PC-9 (cell line): ENCODE data around the gene KIFBP. TPM values are rescaled to one million over a fixed set of nuclear protein-coding genes. Genes with fewer than 3 reads are reported as not detected.
A peak's percentile ranks its signal among the peaks of the same experiment; 100 is the strongest.
"Not testable (repeated sequence)": the region's sequence is repeated elsewhere in the genome, so short reads cannot be mapped to it uniquely, and the experiment has no call there.

Experiments used
- BruUV-seq: library from RNA; stranded (reverse); fragments of 400-500 nt; replicated peaks from 2 replicates; lab custom pipeline; 2021; lab: Mats Ljungman, UMichigan
- CTCF ChIA-PET: fragments of 300-600 bp; sonication (Branson Sonifier 250); formaldehyde crosslinking; loops from one replicate; lab custom pipeline; 2022; ENCODE audit warnings: antibody characterized with exemption; lab: Charles Lee
- POLR2A ChIA-PET: fragments of 300-600 bp; sonication (Branson Sonifier 250); formaldehyde crosslinking; loops from one replicate; lab custom pipeline; 2022; ENCODE audit warnings: antibody characterized with exemption; ENCODE audit not compliant: unreplicated experiment; lab: Charles Lee
- DNase-seq, 2 experiments: peaks; one replicate each; pipeline versions ENCODE4 v3.0.0 to v3.0.0-alpha.2; 2015 to 2022; ENCODE audit warnings: mixed read lengths in 1 of 2
- H2AFZ ChIP-seq: fragments of 200-600 bp; sonication (generic); 2 replicates; pipeline ENCODE4 v1.8.1; 2017; ENCODE audit warnings: antibody characterized with exemption
- H3F3A ChIP-seq: fragments of 200-600 bp; sonication (generic); 2 replicates; pipeline ENCODE4 v1.8.1; 2017; ENCODE audit warnings: antibody characterized with exemption, mild to moderate bottlenecking, low read depth; ENCODE audit not compliant: insufficient read depth
- H3K27ac ChIP-seq: fragments of 200-600 bp; sonication (generic); 2 replicates; pipeline ENCODE4 v1.6.1; 2016; ENCODE audit warnings: mixed run types
- H3K27me3 ChIP-seq: fragments of 200-600 bp; sonication (generic); 2 replicates; pipeline ENCODE4 v1.6.1; 2016; ENCODE audit warnings: low read depth, mixed run types; ENCODE audit not compliant: insufficient read depth
- H3K36me3 ChIP-seq: fragments of 200-600 bp; sonication (generic); 2 replicates; pipeline ENCODE4 v1.6.1; 2016; ENCODE audit warnings: low read depth, mixed run types
- H3K4me1 ChIP-seq: fragments of 200-600 bp; sonication (generic); replicated peaks from 2 replicates; pipeline ENCODE4 v1.6.1; 2016; ENCODE audit warnings: mixed run types; ENCODE audit not compliant: insufficient read depth
- H3K4me2 ChIP-seq: fragments of 200-600 bp; sonication (generic); 2 replicates; pipeline ENCODE4 v1.6.1; 2017; ENCODE audit warnings: mixed run types
- H3K4me3 ChIP-seq: fragments of 200-600 bp; sonication (generic); 2 replicates; pipeline ENCODE4 v1.6.1; 2016; ENCODE audit warnings: mixed run types
- H3K79me2 ChIP-seq: fragments of 200-600 bp; sonication (generic); 2 replicates; pipeline ENCODE4 v1.6.1; 2017; ENCODE audit warnings: low read depth, mixed run types
- H3K9me2 ChIP-seq: fragments of 200-600 bp; sonication (generic); 2 replicates; pipeline ENCODE4 v1.8.1; 2017; ENCODE audit warnings: mild to moderate bottlenecking; ENCODE audit not compliant: insufficient read depth
- H3K9me3 ChIP-seq: fragments of 200-600 bp; sonication (generic); 2 replicates; pipeline ENCODE4 v1.8.1; 2016; ENCODE audit warnings: low read depth; ENCODE audit not compliant: insufficient read depth
- H4K20me1 ChIP-seq: fragments of 200-600 bp; sonication (generic); 2 replicates; pipeline ENCODE4 v1.8.1; 2017; ENCODE audit not compliant: insufficient read depth
- CTCF ChIP-seq: fragments of 200-600 bp; sonication (generic); conservative IDR thresholded peaks from 2 replicates; pipeline ENCODE4 v1.6.1; 2017; ENCODE audit warnings: mixed run types, antibody characterized with exemption, mild to moderate bottlenecking, moderate library complexity
- EZH2 ChIP-seq: fragments of 200-600 bp; sonication (generic); IDR thresholded peaks from 2 replicates; pipeline ENCODE4 v1.8.0; 2017; ENCODE audit warnings: antibody characterized with exemption, low read depth
- intact Hi-C: fragments of 100-400 bp; cut with micrococcal nuclease; formaldehyde crosslinking; loops from one replicate; pipeline ENCODE4 v1.10.0; 2022; ENCODE audit not compliant: unreplicated experiment
- total RNA-seq: library from RNA; stranded (reverse); gene quantifications from 2 replicates; pipeline ENCODE4 v1.2.3, GENCODE V29; 2021

Gene KIFBP
- total RNA-seq, 1 experiment from 2014 or later = 30.1 TPM

- BruUV-seq = no TSS peak
- H2AFZ ChIP-seq = no peak overlapping the region
- peaks cover 66% of the 10 kb centered on the region for H3F3A ChIP-seq
- no peak overlapping the region for H3K27ac ChIP-seq
- H3K27me3 ChIP-seq = no peaks in the 10 kb centered on the region
- intact Hi-C loops = loop anchor here (5.0 kb wide), 1 partner anchor 433 kb away; the partner anchor contains the start of gene SLC25A16
- peaks cover 71% of the 10 kb centered on the region for H3K36me3 ChIP-seq
- peak overlapping the region; percentile 90; the same call in 1 of the 2 replicates for H3K4me2 ChIP-seq
- H3K9me3 ChIP-seq = no peaks in the 10 kb centered on the region
- no peaks in the 10 kb centered on the region; the same call in 1 of the 2 replicates for H3K9me2 ChIP-seq
- no peak overlapping the region for H3K4me3 ChIP-seq
- peaks cover 76% of the 10 kb centered on the region for H4K20me1 ChIP-seq
- H3K79me2 ChIP-seq = peaks cover 86% of the 10 kb centered on the region
- H3K4me1 ChIP-seq = peaks cover 24% of the 10 kb centered on the region
- no peak for DNase-seq
- ChIA-PET CTCF (no interaction called here), POLR2A (interaction anchor here (0.7 kb wide), 1 partner anchor 501 kb away, joined by 10 read pairs; no protein-coding TSS in a partner anchor)
- TF ChIP-seq CTCF = no peak
- no peak for TF ChIP-seq EZH2
These were observed 28.7 kb upstream of the KIFBP start for GRCh38 chr10:68959695-68960527.

DNA sequence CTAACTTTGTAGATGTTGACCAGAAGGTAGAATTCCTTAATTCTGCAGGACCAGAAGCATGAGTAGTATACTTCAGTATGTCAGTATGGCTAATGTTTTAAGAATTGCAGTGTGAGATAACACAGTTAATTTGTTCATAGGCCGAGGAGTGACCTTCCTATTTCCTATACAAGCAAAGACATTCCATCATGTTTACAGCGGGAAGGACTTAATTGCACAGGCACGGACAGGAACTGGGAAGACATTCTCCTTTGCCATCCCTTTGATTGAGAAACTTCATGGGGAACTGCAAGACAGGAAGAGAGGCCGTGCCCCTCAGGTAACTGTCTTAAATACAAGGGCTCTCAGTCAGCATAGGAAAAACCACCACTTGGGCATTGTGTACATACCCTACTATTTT, 25.5 kb upstream of the KIFBP start:
- BruUV-seq = no TSS peak
- H4K20me1 ChIP-seq = peaks cover 96% of the 10 kb centered on the region

DNA sequence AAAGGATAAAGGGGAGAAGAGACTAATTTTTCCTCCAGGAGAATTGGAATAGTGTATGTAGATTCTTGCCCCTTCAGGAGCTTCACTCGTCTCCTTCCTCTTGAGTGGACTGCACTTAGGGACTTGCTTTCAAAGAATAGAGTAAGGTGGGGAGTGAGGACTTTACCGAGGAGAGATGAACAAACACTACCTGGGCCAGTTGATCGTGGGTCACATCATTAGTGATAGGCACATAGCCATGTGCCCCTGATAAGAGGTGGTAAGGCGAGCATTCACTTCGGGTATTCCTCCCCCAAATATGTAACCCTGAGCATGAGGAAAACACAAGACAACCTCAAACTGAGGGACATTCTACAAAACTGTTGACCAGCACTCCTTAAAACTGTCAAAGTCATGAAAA, 14.6 kb upstream of the KIFBP start:
- H3F3A ChIP-seq = peaks cover 56% of the 10 kb centered on the region
- no peaks in the 10 kb centered on the region for H3K9me2 ChIP-seq
- no peak overlapping the region for H3K27ac ChIP-seq
- H3K79me2 ChIP-seq = peaks cover 25% of the 10 kb centered on the region; the same call in 1 of the 2 replicates
- intact Hi-C loops = no loop called here
- H3K9me3 ChIP-seq = no peaks in the 10 kb centered on the region
- H2AFZ ChIP-seq = no peak overlapping the region
- no peaks in the 10 kb centered on the region for H3K4me1 ChIP-seq
- DNase-seq = no peak
- POLR2A ChIA-PET = interaction anchor here (0.6 kb wide), 1 partner anchor 489 kb away, joined by 6 read pairs; no protein-coding TSS in a partner anchor
- peaks cover 77% of the 10 kb centered on the region for H3K36me3 ChIP-seq
- H3K4me3 ChIP-seq = no peak overlapping the region
- TF ChIP-seq EZH2 (no peak), CTCF (no peak)
- BruUV-seq = no TSS peak
- CTCF ChIA-PET = no interaction called here
- H4K20me1 ChIP-seq = peaks cover 80% of the 10 kb centered on the region
- no peak overlapping the region for H3K4me2 ChIP-seq
- H3K27me3 ChIP-seq = no peaks in the 10 kb centered on the region

More for the DNA sequence above, 25.5 kb upstream of the KIFBP start:
- no peak for DNase-seq
- no peak for TF ChIP-seq CTCF
- no peak for TF ChIP-seq EZH2
- Histone ChIP-seq H3K4me3 (no peak overlapping the region), H3K27me3 (no peaks in the 10 kb centered on the region), H3K4me1 (peaks cover 16% of the 10 kb centered on the region), H3K36me3 (peaks cover 88% of the 10 kb centered on the region), H3F3A (peaks cover 68% of the 10 kb centered on the region), H3K27ac (no peak overlapping the region), H3K9me2 (no peaks in the 10 kb centered on the region; the same call in 1 of the 2 replicates), H3K4me2 (no peak overlapping the region), H3K79me2 (peaks cover 85% of the 10 kb centered on the region), H2AFZ (no peak overlapping the region), H3K9me3 (no peaks in the 10 kb centered on the region)
- POLR2A ChIA-PET = no interaction called here
- CTCF ChIA-PET = no interaction called here
- intact Hi-C loops = no loop called here

- CTCF ChIA-PET, H3K4me3 ChIP-seq, H3K4me1 ChIP-seq, H3K9me2 ChIP-seq, H3K27ac ChIP-seq, H3K4me2 ChIP-seq, DNase-seq, intact Hi-C loops, H3K27me3 ChIP-seq, H3K9me3 ChIP-seq, H2AFZ ChIP-seq, POLR2A ChIA-PET, BruUV-seq: not testable (repeated sequence)
- Histone ChIP-seq H4K20me1 (peaks cover 74% of the 10 kb centered on the region), H3F3A (peaks cover 74% of the 10 kb centered on the region), H3K36me3 (peaks cover 75% of the 10 kb centered on the region), H3K79me2 (0 out of 2 replicates have a peak, but pooled peaks cover 11% of the 10 kb centered on the region)
These were observed 12.6 kb upstream of the KIFBP start for GRCh38 chr10:68975936-68976473.

DNA sequence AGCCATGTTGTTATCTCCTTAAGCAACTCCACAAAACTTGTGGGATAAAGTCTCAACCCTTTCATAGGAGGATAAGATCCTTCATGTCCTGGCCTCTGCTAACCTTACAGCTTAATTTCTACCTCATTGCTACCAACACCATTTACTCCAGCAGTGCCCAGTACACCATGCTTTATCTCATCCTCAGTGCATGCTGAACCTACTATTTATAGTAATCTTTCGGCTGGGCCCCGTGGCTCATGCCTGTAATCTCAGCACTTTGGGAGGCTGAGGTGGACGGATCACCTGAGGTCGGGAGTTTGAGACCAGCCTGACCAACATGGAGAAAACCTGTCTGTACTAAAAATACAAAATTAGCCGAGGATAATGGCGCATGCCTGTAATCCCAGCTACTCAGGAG, 8.9 kb upstream of the KIFBP start:
- H3K9me3 ChIP-seq, H3K9me2 ChIP-seq, POLR2A ChIA-PET, H3K4me2 ChIP-seq, BruUV-seq, H3K79me2 ChIP-seq, DNase-seq, H3K27ac ChIP-seq, H3K4me3 ChIP-seq, H2AFZ ChIP-seq, H3K27me3 ChIP-seq, intact Hi-C loops, H3K4me1 ChIP-seq: not testable (repeated sequence)
- CTCF ChIA-PET = interaction anchor here (0.6 kb wide), 1 partner anchor 26 kb away, joined by 3 read pairs; no protein-coding TSS in a partner anchor
- peaks cover 69% of the 10 kb centered on the region for H3K36me3 ChIP-seq
- peaks cover 89% of the 10 kb centered on the region for H3F3A ChIP-seq
- H4K20me1 ChIP-seq = peaks cover 77% of the 10 kb centered on the region
